HepG2 (cell line): Measurements from ENCODE around the gene INSIG2. TPM values are rescaled to one million over a fixed set of nuclear protein-coding genes. Genes with fewer than 3 reads are reported as not detected.
A peak's percentile ranks its signal among the peaks of the same experiment; 100 is the strongest.

Experiments
- DR1 ChIP-seq: sonication (generic); formaldehyde crosslinking; IDR thresholded peaks from 2 replicates; pipeline ENCODE4 v1.8.0; 2021; ENCODE audit warnings: mild to moderate bottlenecking, missing genetic modification reagents, inconsistent platforms
- FOXK2 ChIP-seq: fragments of 450-650 bp; IDR thresholded peaks from 2 replicates; pipeline ENCODE4 v1.6.1; 2016
- PPARG ChIP-seq: conservative IDR thresholded peaks from 2 replicates; pipeline ENCODE4 v1.6.1; 2016; ENCODE audit warnings: missing biosample characterization, missing genetic modification reagents
- SALL1 ChIP-seq: sonication (generic); formaldehyde crosslinking; IDR thresholded peaks from 2 replicates; pipeline ENCODE4 v1.8.0; 2022; ENCODE audit warnings: mild to moderate bottlenecking, missing genetic modification reagents
- SRSF9 ChIP-seq: fragments of 200-400 bp; formaldehyde crosslinking; IDR thresholded peaks from 2 replicates; pipeline ENCODE4 v1.6.1; 2018; ENCODE audit warnings: borderline replicate concordance, mild to moderate bottlenecking, low read depth, low read length; ENCODE audit not compliant: insufficient read depth, poor library complexity, severe bottlenecking
- WIZ ChIP-seq: sonication (generic); formaldehyde crosslinking; IDR thresholded peaks from 2 replicates; pipeline ENCODE4 v1.5.1; 2020; ENCODE audit warnings: mild to moderate bottlenecking, missing genetic modification reagents
- ZNF180 ChIP-seq: sonication (generic); formaldehyde crosslinking; IDR thresholded peaks from 2 replicates; pipeline ENCODE4 v1.4.0; 2020; ENCODE audit warnings: low read depth, missing genetic modification reagents, borderline replicate concordance
- ZNF451 ChIP-seq: sonication (generic); formaldehyde crosslinking; IDR thresholded peaks from 2 replicates; pipeline ENCODE4 v1.5.0; 2020; ENCODE audit warnings: mild to moderate bottlenecking, missing genetic modification reagents
- ZZZ3 ChIP-seq: sonication (generic); formaldehyde crosslinking; IDR thresholded peaks from 2 replicates; pipeline ENCODE4 v1.4.0; 2020; ENCODE audit warnings: missing genetic modification reagents, mild to moderate bottlenecking, borderline replicate concordance
- polyA plus RNA-seq, 8 experiments: library from polyadenylated mRNA; depleted of rRNA in 3 of 8; stranded (reverse) in 7 of 8; unstranded in 1 of 8; fragments of >200 nt; fragmentation: Illumina TruSeq in 4 of 8; extraction: Trizol in 4 of 8; gene quantifications; 2 replicates each; pipeline versions ENCODE4 v1.2.1 to v1.2.3, GENCODE V29; 2011 to 2016; ENCODE audit warnings: low read depth in 4 of 8, missing spikeins in 1 of 8, mixed read lengths in 1 of 8; ENCODE audit not compliant: insufficient read depth in 1 of 8
- total RNA-seq, 5 experiments: library from RNA; depleted of rRNA; stranded (reverse); fragments of >200 nt; fragmentation: Illumina TruSeq; extraction: Trizol; gene quantifications; 2 replicates each; pipeline ENCODE4 v1.2.3, GENCODE V29; 2016; ENCODE audit warnings: low read depth in 1 of 5
- TF ChIP-seq, protein P1 (sequence below): sonication (generic); formaldehyde crosslinking; IDR thresholded peaks from 2 replicates; pipeline ENCODE4 v1.5.0; 2020; ENCODE audit warnings: mild to moderate bottlenecking, missing genetic modification reagents
- TF ChIP-seq, protein P2 (sequence below): sonication (generic); formaldehyde crosslinking; IDR thresholded peaks from 2 replicates; pipeline ENCODE4 v1.4.0; 2020; ENCODE audit warnings: mild to moderate bottlenecking, missing genetic modification reagents
- TF ChIP-seq, protein P3 (sequence below): sonication (generic); formaldehyde crosslinking; IDR thresholded peaks from 2 replicates; pipeline ENCODE4 v1.5.0; 2020; ENCODE audit warnings: missing genetic modification reagents
- TF ChIP-seq, protein P4 (sequence below): sonication (generic); formaldehyde crosslinking; IDR thresholded peaks from 2 replicates; pipeline ENCODE4 v1.5.0; 2020; ENCODE audit warnings: missing genetic modification reagents, mild to moderate bottlenecking, borderline replicate concordance
- TF ChIP-seq, protein P5 (sequence below): sonication (generic); formaldehyde crosslinking; IDR thresholded peaks from 2 replicates; pipeline ENCODE4 v1.4.0; 2020; ENCODE audit warnings: missing genetic modification reagents
- TF ChIP-seq, protein P6 (sequence below): sonication (generic); formaldehyde crosslinking; IDR thresholded peaks from 2 replicates; pipeline ENCODE4 v1.4.0; 2020; ENCODE audit warnings: missing genetic modification reagents

The INSIG2 gene
- total and polyA plus RNA-seq, 2 of the 13 experiments (the other 11 are each of a cell fraction or from before 2014, with no cell fraction given): 73.5 to 481 TPM

DNA sequence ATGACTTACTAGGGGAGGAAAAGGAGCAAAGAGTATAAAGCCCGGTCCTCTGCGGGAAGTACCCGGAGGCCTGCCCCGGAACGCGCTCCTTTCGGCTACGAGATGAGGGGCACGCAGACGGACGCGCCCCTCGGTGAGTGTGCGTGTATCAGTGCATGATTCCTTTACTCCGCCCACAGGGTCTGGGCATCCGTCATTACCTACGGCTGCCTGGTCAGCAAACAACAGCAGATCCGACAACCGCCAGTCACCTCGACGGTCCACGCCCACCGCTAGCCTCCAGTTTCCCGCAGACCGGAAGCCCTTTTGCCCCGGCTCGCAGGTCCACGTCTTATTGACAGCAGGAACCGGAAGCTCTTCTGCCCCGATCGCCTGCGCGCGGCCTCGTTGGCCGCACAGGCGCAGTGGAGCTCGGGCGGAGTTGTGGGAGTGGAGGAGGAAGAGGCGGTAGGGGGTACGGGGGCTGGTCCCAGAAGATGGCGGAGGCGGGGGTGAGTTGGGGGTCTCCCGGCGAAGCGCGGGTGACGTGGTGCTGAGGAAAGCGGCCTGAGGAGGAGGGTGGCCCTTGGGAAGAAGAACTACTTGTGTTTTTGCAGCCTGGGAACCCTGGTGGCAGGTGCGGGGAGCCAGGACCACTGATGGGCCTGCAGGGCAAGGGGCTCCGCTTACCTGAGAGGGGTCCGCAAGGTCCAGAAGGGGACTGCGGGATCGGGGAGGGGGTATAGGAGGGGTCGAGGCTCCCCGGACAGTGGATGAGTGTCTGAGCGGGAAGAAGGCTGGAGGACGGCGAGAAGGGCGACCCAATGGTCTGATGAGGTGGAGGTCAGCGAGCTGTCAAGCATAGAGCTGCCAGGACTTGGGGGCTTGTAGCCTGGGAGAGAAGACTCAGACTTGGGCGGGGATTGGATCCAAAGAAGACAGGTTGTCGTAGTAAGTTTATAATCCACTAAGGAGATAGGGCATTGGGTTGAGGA lies at the start of gene INSIG2 (continued):
- TF ChIP-seq, protein P1, sequence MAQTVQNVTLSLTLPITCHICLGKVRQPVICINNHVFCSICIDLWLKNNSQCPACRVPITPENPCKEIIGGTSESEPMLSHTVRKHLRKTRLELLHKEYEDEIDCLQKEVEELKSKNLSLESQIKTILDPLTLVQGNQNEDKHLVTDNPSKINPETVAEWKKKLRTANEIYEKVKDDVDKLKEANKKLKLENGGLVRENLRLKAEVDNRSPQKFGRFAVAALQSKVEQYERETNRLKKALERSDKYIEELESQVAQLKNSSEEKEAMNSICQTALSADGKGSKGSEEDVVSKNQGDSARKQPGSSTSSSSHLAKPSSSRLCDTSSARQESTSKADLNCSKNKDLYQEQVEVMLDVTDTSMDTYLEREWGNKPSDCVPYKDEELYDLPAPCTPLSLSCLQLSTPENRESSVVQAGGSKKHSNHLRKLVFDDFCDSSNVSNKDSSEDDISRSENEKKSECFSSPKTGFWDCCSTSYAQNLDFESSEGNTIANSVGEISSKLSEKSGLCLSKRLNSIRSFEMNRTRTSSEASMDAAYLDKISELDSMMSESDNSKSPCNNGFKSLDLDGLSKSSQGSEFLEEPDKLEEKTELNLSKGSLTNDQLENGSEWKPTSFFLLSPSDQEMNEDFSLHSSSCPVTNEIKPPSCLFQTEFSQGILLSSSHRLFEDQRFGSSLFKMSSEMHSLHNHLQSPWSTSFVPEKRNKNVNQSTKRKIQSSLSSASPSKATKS (CRISPR knock-in tag): no peak
- TF ChIP-seq SALL1 (peak; percentile 98), WIZ (peak; percentile 97), PPARG (CRISPR knock-in tag) (peak; percentile 62; the same call in 1 of the 2 replicates), SRSF9 (no peak), ZNF180 (no peak), DR1 (CRISPR knock-in tag) (peak; percentile 93), ZZZ3 (CRISPR knock-in tag) (no peak), ZNF451 (CRISPR knock-in tag) (peak; percentile 40; the same call in 1 of the 2 replicates), FOXK2 (peak; percentile 94)
- TF ChIP-seq, protein P2, sequence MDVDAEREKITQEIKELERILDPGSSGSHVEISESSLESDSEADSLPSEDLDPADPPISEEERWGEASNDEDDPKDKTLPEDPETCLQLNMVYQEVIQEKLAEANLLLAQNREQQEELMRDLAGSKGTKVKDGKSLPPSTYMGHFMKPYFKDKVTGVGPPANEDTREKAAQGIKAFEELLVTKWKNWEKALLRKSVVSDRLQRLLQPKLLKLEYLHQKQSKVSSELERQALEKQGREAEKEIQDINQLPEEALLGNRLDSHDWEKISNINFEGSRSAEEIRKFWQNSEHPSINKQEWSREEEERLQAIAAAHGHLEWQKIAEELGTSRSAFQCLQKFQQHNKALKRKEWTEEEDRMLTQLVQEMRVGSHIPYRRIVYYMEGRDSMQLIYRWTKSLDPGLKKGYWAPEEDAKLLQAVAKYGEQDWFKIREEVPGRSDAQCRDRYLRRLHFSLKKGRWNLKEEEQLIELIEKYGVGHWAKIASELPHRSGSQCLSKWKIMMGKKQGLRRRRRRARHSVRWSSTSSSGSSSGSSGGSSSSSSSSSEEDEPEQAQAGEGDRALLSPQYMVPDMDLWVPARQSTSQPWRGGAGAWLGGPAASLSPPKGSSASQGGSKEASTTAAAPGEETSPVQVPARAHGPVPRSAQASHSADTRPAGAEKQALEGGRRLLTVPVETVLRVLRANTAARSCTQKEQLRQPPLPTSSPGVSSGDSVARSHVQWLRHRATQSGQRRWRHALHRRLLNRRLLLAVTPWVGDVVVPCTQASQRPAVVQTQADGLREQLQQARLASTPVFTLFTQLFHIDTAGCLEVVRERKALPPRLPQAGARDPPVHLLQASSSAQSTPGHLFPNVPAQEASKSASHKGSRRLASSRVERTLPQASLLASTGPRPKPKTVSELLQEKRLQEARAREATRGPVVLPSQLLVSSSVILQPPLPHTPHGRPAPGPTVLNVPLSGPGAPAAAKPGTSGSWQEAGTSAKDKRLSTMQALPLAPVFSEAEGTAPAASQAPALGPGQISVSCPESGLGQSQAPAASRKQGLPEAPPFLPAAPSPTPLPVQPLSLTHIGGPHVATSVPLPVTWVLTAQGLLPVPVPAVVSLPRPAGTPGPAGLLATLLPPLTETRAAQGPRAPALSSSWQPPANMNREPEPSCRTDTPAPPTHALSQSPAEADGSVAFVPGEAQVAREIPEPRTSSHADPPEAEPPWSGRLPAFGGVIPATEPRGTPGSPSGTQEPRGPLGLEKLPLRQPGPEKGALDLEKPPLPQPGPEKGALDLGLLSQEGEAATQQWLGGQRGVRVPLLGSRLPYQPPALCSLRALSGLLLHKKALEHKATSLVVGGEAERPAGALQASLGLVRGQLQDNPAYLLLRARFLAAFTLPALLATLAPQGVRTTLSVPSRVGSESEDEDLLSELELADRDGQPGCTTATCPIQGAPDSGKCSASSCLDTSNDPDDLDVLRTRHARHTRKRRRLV: 0 out of 2 replicates have a peak, but pooled peaks have one; percentile 12
- TF ChIP-seq, protein P3, sequence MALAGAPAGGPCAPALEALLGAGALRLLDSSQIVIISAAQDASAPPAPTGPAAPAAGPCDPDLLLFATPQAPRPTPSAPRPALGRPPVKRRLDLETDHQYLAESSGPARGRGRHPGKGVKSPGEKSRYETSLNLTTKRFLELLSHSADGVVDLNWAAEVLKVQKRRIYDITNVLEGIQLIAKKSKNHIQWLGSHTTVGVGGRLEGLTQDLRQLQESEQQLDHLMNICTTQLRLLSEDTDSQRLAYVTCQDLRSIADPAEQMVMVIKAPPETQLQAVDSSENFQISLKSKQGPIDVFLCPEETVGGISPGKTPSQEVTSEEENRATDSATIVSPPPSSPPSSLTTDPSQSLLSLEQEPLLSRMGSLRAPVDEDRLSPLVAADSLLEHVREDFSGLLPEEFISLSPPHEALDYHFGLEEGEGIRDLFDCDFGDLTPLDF: peak; percentile 64
- TF ChIP-seq, protein P4, sequence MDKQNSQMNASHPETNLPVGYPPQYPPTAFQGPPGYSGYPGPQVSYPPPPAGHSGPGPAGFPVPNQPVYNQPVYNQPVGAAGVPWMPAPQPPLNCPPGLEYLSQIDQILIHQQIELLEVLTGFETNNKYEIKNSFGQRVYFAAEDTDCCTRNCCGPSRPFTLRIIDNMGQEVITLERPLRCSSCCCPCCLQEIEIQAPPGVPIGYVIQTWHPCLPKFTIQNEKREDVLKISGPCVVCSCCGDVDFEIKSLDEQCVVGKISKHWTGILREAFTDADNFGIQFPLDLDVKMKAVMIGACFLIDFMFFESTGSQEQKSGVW (CRISPR knock-in tag): no peak; the same call in 1 of the 2 replicates
- TF ChIP-seq, protein P5, sequence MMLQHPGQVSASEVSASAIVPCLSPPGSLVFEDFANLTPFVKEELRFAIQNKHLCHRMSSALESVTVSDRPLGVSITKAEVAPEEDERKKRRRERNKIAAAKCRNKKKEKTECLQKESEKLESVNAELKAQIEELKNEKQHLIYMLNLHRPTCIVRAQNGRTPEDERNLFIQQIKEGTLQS (CRISPR knock-in tag): no peak; the same call in 1 of the 2 replicates
- TF ChIP-seq, protein P6, sequence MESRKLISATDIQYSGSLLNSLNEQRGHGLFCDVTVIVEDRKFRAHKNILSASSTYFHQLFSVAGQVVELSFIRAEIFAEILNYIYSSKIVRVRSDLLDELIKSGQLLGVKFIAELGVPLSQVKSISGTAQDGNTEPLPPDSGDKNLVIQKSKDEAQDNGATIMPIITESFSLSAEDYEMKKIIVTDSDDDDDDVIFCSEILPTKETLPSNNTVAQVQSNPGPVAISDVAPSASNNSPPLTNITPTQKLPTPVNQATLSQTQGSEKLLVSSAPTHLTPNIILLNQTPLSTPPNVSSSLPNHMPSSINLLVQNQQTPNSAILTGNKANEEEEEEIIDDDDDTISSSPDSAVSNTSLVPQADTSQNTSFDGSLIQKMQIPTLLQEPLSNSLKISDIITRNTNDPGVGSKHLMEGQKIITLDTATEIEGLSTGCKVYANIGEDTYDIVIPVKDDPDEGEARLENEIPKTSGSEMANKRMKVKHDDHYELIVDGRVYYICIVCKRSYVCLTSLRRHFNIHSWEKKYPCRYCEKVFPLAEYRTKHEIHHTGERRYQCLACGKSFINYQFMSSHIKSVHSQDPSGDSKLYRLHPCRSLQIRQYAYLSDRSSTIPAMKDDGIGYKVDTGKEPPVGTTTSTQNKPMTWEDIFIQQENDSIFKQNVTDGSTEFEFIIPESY: peak; percentile 52; the same call in 1 of the 2 replicates
